OCI-LY1 (cell line): ENCODE data around the gene TECTB.

Source experiments
- H2AFZ ChIP-seq: fragments of 200-600 bp; sonication (generic), shearing (Covaris generic); 2 replicates; pipeline ENCODE4 v1.6.0; 2014; ENCODE audit warnings: antibody characterized with exemption, mild to moderate bottlenecking, low read length
- H3F3A ChIP-seq: fragments of 200-600 bp; sonication (generic), shearing (Covaris generic); 2 replicates; pipeline ENCODE4 v1.6.0; 2014; ENCODE audit warnings: mild to moderate bottlenecking, antibody characterized with exemption, low read length, moderate library complexity; ENCODE audit not compliant: insufficient read depth
- H3K27ac ChIP-seq: fragments of 200-600 bp; sonication (generic); 2 replicates; pipeline ENCODE4 v1.5.1; 2014; ENCODE audit warnings: low read length, mixed run types, mild to moderate bottlenecking, low read depth; ENCODE audit not compliant: poor library complexity, severe bottlenecking
- H3K27me3 ChIP-seq: fragments of 200-600 bp; sonication (generic); 2 replicates; pipeline ENCODE4 v1.6.0; 2014; ENCODE audit warnings: antibody characterized with exemption, mild to moderate bottlenecking, low read length, moderate library complexity; ENCODE audit not compliant: insufficient read depth
- H3K36me3 ChIP-seq: fragments of 200-600 bp; sonication (generic); 2 replicates; pipeline ENCODE4 v1.6.1; 2014; ENCODE audit warnings: mild to moderate bottlenecking, antibody characterized with exemption, low read length, moderate library complexity, mixed read lengths; ENCODE audit not compliant: insufficient read depth
- H3K4me1 ChIP-seq: fragments of 200-600 bp; sonication (generic); 2 replicates; pipeline ENCODE4 v1.5.1; 2014; ENCODE audit warnings: mild to moderate bottlenecking, low read length, moderate library complexity; ENCODE audit not compliant: insufficient read depth, severe bottlenecking
- H3K4me2 ChIP-seq: fragments of 200-600 bp; sonication (generic), shearing (Covaris generic); 2 replicates; pipeline ENCODE4 v1.6.1; 2014; ENCODE audit warnings: low read length
- H3K4me3 ChIP-seq: fragments of 200-600 bp; sonication (generic); 2 replicates; pipeline ENCODE4 v1.5.1; 2014; ENCODE audit warnings: low read length, low read depth, mild to moderate bottlenecking, mixed read lengths; ENCODE audit not compliant: poor library complexity, severe bottlenecking
- H3K79me2 ChIP-seq: fragments of 200-600 bp; shearing (Covaris generic); 2 replicates; pipeline ENCODE4 v1.6.1; 2016; ENCODE audit warnings: mixed run types, low read length, mixed read lengths; ENCODE audit not compliant: insufficient read depth
- H3K9ac ChIP-seq: fragments of 200-600 bp; sonication (generic), shearing (Covaris generic); 2 replicates; pipeline ENCODE4 v1.6.1; 2014; ENCODE audit warnings: mild to moderate bottlenecking, low read length, mixed read lengths
- H3K9me2 ChIP-seq: fragments of 200-600 bp; sonication (generic), shearing (Covaris generic); 2 replicates; pipeline ENCODE4 v1.6.1; 2014; ENCODE audit warnings: low read depth, mild to moderate bottlenecking, low read length, mixed read lengths
- H3K9me3 ChIP-seq: fragments of 200-600 bp; shearing (Covaris generic); 2 replicates; pipeline ENCODE4 v1.6.1; 2014; ENCODE audit warnings: low read length, mixed read lengths
- H4K20me1 ChIP-seq: fragments of 200-600 bp; sonication (generic), shearing (Covaris generic); 2 replicates; pipeline ENCODE4 v1.6.0; 2016; ENCODE audit warnings: mild to moderate bottlenecking, low read length; ENCODE audit not compliant: insufficient read depth
- EZH2 ChIP-seq: fragments of 200-600 bp; sonication (generic), shearing (Covaris generic); IDR thresholded peaks from 2 replicates; pipeline ENCODE4 v1.8.0; 2017; ENCODE audit warnings: borderline replicate concordance, mixed run types, mild to moderate bottlenecking, antibody characterized with exemption, low read length, moderate library complexity, mixed read lengths
- TF ChIP-seq, protein P1 (sequence below): fragments of 200-600 bp; sonication (generic), shearing (Covaris generic); IDR thresholded peaks from 2 replicates; pipeline ENCODE4 v1.5.1; 2017; ENCODE audit warnings: mild to moderate bottlenecking, antibody characterized with exemption, low read length, moderate library complexity, mixed read lengths

Gene TECTB

DNA sequence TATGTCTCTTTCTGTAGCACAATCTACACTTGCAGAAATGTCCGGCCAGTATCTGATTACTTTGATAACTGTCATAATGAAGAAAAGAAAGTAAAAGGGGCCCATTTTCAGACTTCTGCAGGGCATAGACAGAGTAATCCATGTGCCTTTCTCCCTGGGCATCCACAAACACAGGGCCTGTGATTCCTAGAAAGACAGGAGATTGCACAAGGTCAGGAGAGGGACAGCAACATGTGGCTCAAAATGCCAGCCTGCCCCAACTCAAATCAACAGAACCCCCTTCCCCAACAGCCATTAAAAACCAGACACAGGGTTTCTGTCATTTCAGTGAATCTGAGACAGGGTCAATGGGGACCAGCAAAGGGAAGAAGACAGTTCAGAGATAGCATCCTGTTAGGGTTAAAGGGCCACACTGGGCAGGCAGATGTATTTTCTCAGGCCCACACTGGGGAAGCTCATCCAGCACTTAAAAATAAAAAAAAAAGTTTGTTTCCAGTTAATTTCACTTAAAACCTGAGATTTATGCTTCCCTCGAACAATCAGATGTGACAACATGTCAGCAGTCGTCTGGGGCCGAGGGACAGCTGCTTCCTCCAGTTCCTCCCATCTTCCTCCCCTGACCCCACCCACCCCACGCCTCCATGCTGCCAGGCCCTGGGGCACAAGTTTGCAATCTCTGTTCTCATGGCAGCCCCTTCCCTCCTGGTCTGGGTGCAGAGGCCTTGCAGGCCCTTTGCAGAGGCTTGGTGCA lies 60.0 kb downstream of the TECTB start:
- TF ChIP-seq, protein P1, sequence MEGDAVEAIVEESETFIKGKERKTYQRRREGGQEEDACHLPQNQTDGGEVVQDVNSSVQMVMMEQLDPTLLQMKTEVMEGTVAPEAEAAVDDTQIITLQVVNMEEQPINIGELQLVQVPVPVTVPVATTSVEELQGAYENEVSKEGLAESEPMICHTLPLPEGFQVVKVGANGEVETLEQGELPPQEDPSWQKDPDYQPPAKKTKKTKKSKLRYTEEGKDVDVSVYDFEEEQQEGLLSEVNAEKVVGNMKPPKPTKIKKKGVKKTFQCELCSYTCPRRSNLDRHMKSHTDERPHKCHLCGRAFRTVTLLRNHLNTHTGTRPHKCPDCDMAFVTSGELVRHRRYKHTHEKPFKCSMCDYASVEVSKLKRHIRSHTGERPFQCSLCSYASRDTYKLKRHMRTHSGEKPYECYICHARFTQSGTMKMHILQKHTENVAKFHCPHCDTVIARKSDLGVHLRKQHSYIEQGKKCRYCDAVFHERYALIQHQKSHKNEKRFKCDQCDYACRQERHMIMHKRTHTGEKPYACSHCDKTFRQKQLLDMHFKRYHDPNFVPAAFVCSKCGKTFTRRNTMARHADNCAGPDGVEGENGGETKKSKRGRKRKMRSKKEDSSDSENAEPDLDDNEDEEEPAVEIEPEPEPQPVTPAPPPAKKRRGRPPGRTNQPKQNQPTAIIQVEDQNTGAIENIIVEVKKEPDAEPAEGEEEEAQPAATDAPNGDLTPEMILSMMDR: no peak
- no peak for TF ChIP-seq EZH2
- Histone ChIP-seq H3K27me3 (no peaks in the 10 kb centered on the region; the same call in 1 of the 2 replicates), H3K4me2 (no peak overlapping the region), H3K9me2 (no peaks in the 10 kb centered on the region), H3K9me3 (no peaks in the 10 kb centered on the region), H3K27ac (no peak overlapping the region), H3F3A (no peaks in the 10 kb centered on the region), H3K79me2 (no peaks in the 10 kb centered on the region), H3K4me1 (no peaks in the 10 kb centered on the region), H3K4me3 (no peak overlapping the region), H4K20me1 (no peaks in the 10 kb centered on the region), H3K9ac (no peak overlapping the region), H3K36me3 (no peaks in the 10 kb centered on the region), H2AFZ (no peak overlapping the region)

DNA sequence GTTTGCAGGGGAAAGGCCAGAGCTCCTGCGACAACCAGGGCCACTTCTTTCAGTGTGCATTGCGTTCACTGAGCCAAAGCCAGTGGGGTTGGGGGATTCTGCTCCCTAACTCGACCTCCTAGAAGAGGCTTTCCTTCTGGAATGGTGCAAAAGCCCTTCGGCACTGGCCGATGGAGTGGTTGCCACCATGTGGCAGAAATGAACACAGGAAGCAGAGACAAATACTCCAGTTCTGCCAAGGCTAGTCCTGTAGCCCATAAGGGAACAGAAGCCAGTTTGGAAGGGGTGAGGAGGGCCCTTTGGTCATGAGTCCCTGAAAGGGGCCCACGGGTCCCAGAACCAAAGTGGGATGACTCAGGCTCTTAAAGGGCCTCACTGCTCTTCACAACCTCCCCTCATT lies 61.1 kb downstream of the TECTB start:
- Histone ChIP-seq H2AFZ (no peak overlapping the region), H3K4me1 (no peaks in the 10 kb centered on the region), H3K79me2 (no peaks in the 10 kb centered on the region), H3K36me3 (no peaks in the 10 kb centered on the region), H3K9me3 (no peaks in the 10 kb centered on the region), H3F3A (no peaks in the 10 kb centered on the region), H3K4me2 (no peak overlapping the region), H3K27ac (no peak overlapping the region), H3K4me3 (no peak overlapping the region), H3K9ac (no peak overlapping the region), H3K9me2 (no peaks in the 10 kb centered on the region), H3K27me3 (no peaks in the 10 kb centered on the region; the same call in 1 of the 2 replicates), H4K20me1 (no peaks in the 10 kb centered on the region)
- no peak for TF ChIP-seq EZH2
- TF ChIP-seq, protein P1: no peak

DNA sequence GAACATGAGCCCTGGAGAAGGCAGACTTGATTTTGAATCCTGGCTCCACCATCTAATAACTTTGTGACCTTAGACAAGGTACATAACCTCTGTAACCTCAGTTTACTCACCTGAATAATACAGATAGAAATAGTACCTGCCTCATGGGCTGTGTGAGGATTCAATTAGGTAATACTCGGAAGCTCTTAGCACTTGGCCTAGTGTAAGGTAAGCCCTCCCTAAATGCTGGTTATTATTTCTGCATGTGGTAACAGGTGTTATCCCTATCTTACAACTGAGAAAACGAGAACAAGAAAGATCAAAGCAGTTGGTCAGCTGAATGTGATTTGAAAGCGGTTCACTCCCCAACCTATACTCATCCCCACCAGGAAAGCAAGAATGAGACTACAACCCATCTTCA lies 62.0 kb downstream of the TECTB start:
- Histone ChIP-seq H3K4me2 (no peak overlapping the region), H3K9me3 (no peaks in the 10 kb centered on the region), H3K4me1 (no peaks in the 10 kb centered on the region), H3K36me3 (no peaks in the 10 kb centered on the region), H3K27ac (no peak overlapping the region), H3K9me2 (no peaks in the 10 kb centered on the region), H3F3A (no peaks in the 10 kb centered on the region), H2AFZ (no peak overlapping the region), H3K9ac (no peak overlapping the region), H3K27me3 (no peaks in the 10 kb centered on the region; the same call in 1 of the 2 replicates), H3K79me2 (no peaks in the 10 kb centered on the region), H3K4me3 (no peak overlapping the region), H4K20me1 (no peaks in the 10 kb centered on the region)
- TF ChIP-seq, protein P1: no peak
- TF ChIP-seq EZH2: no peak
